ENCODE data around the gene BOD1.
"Not testable (repeated sequence)": the region's sequence is repeated elsewhere in the genome, so short reads cannot be mapped to it uniquely, and the experiment has no call there.

Gene BOD1

DNA sequence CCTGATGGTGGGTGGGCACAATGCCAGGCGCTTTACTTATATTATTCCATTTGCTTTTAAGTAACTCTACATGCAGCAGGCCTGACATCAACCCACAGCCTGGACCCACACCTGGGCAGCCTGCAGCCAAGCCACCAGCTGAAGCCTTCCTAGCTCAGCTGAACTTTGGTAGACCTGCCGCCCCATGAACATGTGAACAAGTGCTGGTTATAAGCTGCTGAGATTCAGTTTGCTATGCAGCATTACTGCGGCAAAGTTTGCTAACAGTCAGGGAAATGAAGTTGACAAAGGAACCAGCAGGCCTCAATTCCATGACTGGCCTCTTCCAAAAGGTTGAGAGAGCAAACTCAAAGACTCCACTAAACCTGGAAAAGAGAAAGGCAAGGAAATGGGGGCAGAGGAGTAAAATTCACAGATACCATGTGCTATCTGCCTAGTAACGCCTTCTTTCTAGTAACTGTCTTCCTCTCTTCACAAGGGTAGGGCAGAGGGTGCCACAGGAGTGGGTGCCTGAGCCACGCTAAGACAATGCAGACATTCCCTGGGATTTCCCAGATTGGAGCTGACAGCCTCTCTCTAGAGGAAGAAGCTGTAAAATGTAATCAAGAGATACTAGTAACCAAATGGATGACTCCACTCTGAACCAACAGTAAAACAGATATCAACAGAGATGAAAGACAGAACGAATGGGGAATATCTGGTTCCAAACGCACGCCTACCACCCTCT, 2.9 kb downstream of the BOD1 start:
- DNase-seq: no peak

DNA sequence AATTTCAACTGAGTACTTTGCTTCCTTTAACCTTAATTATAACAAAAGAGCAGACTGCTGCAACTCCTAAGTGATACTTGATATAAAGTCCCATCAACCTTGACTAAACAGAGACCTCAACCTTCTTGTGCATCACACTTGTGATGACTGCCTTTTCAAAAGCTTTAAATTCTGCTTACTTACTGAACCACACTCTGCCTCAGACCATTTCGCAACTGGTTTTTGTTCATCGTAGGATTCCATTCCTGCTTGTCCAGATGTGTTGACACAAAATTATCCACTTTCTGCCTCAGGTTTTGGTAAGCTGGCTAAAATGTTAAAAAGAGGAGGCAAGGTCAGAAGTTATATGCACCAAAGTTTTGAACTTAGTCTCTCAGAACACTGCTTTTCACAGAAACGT, 3.5 kb downstream of the BOD1 start:
- no peak for DNase-seq

DNA sequence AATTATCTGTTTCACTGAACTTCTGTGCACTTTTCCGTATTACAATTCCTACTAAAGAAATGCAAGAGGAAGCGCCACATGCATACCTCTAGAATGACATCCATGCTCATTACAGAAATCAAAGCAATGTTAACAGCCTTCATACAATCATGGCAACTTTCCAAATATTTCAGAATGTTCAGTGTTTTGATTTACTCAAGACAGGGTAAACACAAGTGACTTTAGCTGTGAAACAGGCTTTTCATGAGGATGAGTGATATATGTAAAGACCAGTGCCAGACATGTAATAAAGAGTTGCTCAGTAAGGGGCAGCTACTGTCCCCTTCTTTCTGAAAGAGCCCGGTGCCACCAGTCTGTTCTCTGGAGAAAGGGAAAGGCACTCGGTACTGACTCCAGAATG, 4.7 kb downstream of the BOD1 start:
- no peak for DNase-seq

DNA sequence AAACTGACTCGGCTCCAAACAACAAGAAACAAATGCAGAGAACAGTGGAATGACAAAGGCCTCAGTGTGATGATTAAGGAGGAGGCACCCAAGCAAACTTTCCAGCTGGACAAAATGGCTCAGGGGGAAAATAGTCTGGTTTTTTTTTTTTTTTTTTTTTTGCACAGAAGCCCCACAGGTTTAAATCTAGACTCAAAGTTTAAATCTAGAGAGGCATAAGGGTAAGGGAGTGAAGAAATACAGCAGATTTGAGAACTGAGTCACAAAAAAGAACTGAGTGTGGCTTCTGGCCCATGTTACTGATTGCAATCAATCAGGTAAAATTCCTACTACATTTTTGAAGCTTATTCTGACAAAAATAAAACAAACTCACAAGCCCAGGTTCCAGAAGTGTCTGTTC, 12.3 kb downstream of the BOD1 start:
- no peak for DNase-seq

DNA sequence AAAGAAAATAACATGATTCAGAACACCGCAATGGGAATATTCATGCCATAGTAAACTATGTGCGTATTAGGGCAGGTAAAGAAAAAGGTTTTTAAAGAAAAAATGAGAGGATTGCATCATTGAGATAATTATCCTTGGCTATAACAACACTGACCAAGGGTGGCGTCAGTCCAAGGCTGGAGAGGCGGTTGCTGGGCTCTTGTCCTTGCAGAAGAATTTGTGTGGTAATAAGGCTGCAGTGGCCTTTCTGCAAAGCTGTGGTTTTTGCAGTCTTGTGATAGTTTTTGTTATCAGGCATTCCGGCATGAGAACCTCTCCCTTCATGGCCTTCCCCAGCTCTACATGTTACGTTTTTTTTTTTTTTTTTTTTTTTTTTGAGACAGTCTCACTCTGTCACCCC, 14.0 kb downstream of the BOD1 start:
- no peak for DNase-seq

DNA sequence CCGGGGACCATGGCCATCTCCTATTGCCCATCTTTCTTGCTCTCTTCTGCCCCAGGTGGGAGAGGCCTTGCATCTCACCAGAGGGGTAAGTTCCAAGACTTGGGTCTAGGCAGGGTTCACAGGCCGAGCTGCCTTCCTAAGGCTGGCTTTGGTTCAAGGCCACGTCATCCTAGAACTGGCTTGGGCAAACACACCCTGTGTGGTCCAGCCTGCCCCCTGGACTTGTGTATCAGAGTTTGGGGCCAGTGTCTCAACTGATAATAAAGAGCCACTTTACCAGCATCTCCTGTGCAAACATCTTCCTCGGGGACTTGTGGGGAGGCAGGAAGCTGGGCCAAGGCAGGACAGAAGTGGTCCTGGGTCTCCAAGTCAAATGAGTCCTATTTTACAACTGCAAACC, 17.8 kb downstream of the BOD1 start:
- DNase-seq: no peak

DNA sequence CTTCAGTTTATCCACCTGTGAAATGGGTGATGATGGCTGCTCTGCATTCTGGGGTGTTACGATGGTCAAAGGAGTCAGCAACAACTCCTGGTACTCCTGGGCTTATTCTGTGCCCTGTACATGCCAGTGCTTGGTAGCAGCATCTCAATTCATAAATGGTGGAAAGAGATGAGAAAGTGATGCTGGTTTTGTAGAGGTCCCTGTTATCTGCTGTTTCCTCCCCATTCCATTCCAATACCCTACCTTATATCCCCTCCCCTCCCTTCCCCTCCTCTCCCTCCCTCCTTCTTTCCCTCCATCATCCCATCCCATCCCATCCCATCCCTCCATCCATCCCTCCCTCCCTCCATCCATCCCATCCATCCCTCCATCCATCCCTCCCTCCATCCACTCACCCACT, 19.1 kb downstream of the BOD1 start:
- DNase-seq: no peak

DNA sequence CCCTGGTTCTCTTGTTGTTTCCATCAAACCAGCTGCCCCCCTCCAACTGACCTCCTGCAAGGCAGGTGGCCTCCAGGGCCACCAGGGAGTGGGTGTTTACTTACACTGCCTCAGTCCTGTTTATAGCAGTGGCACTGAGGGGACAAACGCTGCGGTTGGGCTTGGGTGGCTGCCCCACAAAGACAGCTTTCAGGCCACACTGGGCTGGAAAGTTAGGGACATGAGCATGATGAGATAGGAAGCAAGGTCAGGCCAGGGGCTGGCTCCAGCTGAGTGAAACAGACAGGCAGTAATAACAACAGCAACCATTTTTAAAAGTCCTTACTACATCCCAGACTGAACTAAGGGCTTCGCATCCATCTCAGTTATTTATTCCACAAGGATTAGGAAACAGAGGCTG, 20.6 kb downstream of the BOD1 start:
- DNase-seq: no peak

DNA sequence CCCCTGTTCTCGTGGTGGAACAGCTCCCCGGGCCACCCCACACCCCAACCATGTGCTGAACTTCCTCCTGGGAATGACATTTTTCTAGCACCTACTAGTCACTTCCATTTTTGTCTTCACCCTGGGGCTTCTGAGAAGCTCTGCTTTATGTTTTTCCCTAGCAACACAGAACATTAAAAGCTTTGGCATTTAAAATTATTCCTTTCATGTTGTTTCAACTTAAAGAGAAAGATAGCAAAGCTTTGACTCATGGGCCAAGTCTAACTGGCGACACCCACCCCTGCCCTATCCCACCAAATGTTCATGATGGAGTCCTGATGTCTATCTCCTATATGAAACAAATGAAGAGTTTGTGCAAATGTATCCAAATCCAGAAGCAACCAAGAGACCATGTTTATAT, 22.4 kb downstream of the BOD1 start:
- no peak for DNase-seq

DNA sequence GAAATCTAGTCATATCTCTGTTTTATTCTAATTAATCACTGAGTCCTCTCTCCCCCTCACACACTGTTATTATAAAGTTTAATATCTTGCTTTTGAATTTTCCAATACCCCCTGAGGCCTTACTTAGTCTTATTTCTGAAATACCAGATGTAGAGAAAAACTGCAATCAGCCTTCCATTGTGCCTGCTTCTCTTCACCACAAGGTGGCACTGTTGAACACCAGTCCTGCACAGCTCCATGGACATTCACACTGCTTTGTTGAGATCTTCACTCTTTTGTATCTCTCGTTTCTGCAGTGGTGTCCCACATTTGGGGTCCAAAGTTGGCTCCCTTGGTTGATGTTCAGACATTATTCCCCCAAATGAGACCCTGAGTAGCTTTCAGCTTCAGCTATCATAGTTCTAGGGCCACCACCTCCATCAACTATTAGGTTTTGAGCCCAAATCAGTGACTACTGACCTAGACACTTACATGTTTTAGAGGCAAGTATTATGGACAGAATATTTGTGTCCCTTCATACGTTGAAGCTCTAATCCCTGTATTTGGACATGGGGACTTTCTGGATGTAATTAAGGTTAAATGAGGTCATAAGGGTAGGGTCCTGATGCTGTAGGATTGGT, 24.3 kb downstream of the BOD1 start:
- DNase-seq: no peak

DNA sequence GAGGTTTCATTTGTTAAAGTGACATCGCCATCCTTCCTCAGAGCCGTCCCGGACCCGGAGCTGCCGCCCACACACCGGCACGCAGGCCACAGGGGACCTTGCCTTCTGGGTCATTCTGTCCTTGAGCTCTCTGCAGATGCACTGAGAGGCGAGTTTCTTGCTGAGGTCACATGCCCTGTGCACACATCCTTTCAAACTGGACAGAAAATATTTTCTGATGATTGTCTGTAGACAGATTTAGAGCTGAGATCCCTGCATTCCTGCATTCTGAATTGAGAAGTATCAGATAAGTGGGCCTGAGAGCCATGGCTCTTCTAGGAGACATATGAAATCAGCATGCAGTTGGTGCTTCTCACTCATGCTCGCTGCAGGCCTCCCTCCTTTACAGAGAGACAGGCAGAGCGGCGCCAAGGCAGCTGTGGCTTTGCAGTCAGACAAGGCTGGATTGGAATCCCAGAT, 25.4 kb downstream of the BOD1 start:
- no peak for DNase-seq

DNA sequence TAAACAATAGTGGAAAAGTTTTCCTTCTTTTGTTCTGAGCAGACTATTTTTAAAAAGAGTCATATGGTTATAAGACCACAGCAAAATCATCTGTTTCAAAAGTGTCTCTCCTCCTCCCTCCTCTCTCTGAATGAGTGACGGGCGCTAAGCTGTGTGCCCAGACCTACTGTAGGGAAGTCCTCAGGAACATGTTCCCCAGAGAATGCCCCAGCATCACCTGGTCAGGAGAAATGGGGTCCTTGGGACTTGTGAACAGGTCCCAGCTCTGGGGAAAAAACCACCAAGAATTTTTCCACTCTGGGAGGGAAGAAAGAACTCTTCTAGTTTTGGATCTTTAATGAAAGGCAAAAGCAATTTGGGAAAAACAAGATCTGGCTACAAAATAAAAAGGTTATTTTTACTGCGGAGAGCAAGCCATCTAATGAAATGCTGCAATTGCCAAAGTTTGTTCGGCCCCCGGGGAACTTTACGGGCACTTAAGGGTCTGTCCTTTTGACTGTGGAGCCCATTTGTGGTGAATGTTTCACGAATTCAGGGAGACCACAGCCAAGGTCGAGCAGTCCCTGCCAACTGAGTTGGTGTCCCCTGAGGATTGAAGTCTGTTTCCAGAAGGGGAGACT, 25.9 kb downstream of the BOD1 start:
- no peak for DNase-seq

DNA sequence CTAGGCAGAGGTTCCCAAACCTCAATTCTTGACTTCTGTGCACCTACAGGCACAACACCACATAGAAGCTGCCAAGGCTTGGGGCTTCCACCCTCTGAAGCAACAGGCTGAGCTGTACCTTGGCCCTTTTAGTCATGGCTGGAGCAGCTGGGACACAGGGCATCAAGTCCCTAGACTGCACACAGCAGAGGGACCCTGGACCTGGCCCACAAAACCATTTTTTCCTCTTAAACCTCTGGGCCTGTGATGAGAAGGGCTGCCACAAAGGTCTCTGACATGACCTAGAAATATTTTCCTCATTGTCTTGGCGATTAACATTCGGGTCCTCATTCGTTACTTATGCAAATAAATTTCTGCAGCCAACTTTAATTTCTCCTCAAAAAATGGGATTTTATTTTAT, 30.3 kb downstream of the BOD1 start:
- not testable (repeated sequence) for DNase-seq

DNA sequence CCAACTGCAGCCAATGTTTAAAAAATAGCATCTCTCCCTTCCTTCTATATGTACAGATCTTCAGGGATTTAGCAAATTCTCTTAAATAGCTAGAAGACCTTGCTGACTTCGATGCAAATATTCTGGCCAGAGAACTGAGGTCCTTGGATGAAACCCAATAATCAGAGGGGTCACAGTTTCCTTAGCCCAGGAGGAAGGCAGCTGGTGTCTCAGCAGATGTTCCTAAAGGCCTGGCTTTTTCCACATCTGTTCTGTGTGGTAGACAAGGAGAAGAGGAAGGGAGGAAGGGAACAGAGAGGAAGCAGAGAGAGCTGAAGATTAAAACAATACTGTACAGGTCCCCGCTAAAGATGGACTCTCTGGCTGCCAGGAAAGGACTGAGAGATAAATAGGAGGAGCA, 33.1 kb downstream of the BOD1 start:
- no peak for DNase-seq

DNA sequence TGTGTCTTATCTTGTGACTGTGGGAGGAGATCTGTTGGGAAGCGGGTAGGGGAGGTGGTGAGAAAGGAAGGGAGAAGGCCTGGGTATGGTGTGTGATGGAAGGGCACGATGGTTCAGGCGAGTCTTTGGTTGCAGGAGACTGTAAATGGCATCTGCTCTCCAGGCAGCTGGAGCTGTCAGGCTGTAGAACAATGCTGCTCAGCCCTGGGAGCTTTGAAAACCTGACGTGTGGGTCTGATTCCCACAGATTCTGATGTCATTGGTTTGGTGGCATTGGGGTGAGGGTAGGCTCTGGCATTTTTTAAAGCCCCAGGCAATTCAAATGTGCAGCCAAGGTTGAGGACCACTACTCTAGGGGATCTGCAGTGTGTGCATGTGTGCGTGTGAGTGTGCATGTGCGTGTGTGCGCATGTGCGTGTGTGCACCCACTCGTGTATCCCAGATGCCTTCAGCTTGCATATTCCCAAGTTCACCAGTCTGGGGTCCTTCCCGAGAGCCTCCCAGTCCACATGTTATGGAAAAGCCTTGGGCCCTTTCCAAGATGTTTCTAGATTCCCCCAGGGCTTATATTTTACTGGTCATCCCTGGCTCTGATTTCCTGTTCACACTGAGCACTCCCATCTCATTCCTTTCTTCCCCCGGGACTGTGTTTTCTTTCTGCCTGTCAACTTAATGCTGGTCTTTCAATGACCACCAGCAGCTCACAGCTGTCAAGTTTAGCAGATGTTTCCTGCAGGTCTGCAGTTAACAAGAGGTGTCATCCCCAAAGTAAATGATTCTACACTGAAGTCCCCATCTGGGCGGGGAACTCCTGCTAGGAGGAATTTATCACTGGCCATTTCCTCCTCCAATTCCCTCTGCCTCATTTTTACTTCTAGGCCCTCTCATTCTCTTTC, 34.0 kb downstream of the BOD1 start:
- DNase-seq: no peak

DNA sequence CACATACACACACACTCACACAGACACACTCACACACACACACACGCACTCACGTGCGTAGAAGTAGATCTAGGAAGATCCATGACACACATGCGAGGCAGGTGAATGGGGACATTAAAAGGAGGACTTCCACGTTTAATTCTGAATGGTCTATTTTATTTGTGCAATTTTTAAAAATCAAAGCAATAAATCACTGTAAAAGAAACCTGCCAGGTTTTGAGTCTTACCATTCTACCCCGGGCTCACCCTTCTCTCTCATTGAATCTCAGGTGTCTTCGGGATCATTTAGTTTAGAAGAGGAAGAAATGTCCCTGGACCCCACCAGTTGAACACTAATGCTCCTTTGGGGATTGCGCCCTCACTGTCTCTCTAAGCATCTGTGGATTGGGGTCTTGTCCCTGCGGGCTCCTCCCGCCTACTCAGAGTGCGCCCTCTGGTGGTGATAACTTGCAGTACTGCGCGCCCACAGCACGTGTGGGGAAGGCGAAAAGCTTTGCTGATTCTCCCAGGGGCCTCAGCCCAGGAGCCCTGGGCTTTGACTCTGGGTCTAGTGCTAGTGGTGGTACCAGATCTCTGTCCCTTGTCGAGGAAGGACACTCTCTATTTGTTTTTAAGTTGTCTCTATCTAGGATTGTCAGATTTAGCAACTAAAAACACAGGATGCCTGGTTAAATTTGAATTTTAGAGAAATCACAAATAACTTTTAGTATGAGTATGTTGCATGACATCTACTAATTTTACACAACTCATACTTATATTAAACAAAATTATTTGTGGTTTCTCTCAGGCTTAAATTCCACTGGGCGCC, 34.8 kb downstream of the BOD1 start:
- peak; percentile 68 for DNase-seq

DNA sequence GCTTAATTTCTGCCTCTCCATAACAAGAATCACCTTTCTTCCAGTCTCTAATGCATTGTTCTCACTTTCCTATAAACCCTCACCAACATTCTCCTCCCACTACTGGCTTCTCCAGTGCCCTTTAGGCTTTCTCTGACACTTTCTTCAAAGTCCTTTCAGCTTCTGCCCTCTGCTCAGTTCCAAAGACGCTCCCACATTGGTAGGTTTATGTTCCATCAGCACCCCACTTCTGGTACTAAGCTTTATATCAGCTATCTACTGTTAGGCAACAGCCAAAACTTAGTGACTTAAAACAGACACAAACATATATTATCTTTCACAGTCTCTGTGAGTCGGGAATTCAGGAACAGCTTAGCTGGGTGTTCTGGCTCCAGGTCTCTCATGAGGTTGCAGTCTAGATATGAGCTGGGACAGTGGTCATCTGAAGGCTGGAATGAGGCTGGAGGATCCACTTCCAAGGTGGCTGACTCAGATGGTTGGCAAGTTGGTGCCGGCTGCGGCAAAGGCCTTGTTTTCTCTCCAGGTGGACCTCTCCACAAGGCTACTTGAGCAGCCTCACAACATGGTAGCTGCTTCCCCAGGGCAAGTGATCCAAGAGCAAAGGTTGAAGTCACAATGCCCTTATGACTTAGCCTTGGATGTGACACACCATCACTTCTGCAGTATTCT, 37.4 kb downstream of the BOD1 start:
- no peak for DNase-seq

DNA sequence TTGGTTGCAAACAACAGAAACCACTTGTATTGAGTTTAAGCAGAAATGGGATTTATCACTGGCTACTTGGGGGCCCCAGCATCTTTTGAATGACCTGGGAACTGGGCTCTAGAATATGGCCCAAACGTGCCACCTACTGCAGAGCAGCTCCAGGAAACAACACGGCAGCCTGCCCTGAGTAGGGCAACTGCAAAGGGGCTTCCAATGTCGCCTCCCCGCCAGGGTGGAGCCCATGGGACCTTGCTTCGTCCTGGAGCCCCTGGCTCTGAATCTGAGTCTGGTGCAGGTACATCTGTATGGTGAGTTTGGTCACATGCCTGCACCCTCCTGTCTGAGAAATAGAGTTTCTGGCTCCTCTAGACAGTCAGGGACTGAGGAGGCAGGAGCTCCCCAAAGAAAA, 38.6 kb downstream of the BOD1 start:
- no peak for DNase-seq

DNA sequence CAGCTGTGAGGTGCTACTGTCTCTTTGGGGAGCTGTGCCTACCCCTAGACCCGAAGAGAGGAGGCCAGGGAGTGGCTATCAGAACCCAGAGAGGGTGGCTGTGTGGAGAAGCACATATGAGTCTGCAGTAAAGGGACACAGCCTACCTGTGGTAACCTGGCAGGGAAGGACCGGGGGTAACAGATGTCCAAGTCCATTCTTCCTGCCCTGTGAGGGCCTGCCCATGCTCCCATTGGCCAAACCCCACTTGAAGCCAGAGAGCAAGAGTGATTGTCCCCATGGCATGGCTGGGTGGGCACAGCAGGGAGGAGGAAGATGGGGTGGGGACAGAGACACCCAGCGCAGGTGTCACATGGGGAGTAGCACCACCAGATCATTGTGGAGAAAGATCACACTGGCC, 39.3 kb downstream of the BOD1 start:
- no peak for DNase-seq

DNA sequence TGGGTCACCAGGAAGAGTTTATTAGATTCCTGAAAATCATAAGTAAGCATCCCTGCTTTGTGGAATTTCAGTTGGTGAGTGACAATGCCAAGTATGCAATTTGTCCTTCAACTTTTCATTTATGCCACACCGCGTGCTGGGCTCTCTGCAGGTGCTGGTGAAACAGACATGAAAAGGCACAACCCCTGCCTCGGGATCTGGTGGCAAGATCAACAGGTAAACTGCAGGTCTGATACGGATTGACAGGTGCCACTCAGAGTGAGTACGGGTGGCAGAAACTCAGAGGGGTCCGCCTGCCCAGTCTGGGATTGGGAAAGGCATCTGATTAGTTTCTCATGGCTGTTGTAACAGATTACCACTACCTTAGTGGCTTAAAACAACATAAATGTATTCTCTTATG, 40.5 kb downstream of the BOD1 start:
- DNase-seq: no peak

DNA sequence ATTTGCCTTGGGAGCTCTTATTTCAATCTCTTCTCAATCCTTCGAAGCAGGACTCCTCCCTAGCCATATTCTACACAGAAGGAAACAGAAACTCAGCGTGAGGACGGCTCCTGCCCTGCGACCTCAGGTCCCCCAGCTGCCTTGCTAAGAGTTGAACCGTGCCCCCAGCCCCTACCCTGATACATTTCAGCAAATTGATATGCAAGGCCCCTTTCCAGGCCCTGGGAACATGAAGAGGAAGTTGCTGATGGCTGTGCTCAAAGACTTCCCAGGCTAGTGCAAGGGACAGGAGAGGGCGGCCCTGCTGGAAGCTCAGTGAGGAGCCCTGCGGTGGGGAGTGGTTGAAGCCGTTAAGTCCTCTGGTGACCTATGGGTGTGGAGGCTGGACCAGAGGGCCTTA, 41.5 kb downstream of the BOD1 start:
- DNase-seq: no peak
